ENCODE measurements around the gene TTC39A.

Gene TTC39A

GRCh38 chr1:51317798-51318197 is 12.6 kb downstream of the TTC39A start:
- Histone ChIP-seq H3K4me1 (ENCODE audit: insufficient read depth, low read length, severe bottlenecking) (no peaks in the 10 kb centered on the region), H3K27me3 (ENCODE audit: insufficient read depth, low read length) (no peaks in the 10 kb centered on the region), H4K20me1 (ENCODE audit: insufficient read depth, low read length) (no peaks in the 10 kb centered on the region), H3K36me3 (ENCODE audit: insufficient read depth, low read length) (no peaks in the 10 kb centered on the region), H3K79me2 (ENCODE audit: insufficient read depth, low read length) (no peaks in the 10 kb centered on the region), H3K27ac (ENCODE audit: low read depth, low read length, poor library complexity, severe bottlenecking) (no peak overlapping the region), H3K9ac (ENCODE audit: low read length) (no peak overlapping the region), H3K4me3 (ENCODE audit: low read depth, low read length, poor library complexity, severe bottlenecking) (no peak overlapping the region), H3K9me3 (ENCODE audit: low read length) (no peaks in the 10 kb centered on the region), H3K9me2 (ENCODE audit: low read depth, low read length) (no peaks in the 10 kb centered on the region), H2AFZ (ENCODE audit: low read length) (no peak overlapping the region), H3K4me2 (ENCODE audit: low read length) (no peak overlapping the region), H3F3A (ENCODE audit: insufficient read depth, low read length) (no peaks in the 10 kb centered on the region)
- no peak for TF ChIP-seq CTCF (IDR thresholded peaks at IDR 0.05; ENCODE audit: low read length)
- no peak for TF ChIP-seq EZH2 (IDR thresholded peaks at IDR 0.05; ENCODE audit: borderline replicate concordance, low read length)

- H3K27ac ChIP-seq (ENCODE audit: low read depth, low read length, poor library complexity, severe bottlenecking) = no peak overlapping the region
- no peaks in the 10 kb centered on the region for H3F3A ChIP-seq (ENCODE audit: insufficient read depth, low read length)
- no peak overlapping the region for H3K4me3 ChIP-seq (ENCODE audit: low read depth, low read length, poor library complexity, severe bottlenecking)
Observed at GRCh38 chr1:51316846-51317120, 13.6 kb downstream of the TTC39A start.

GRCh38 chr1:51316113-51316845 is 14.1 kb downstream of the TTC39A start:
- no peaks in the 10 kb centered on the region for H3F3A ChIP-seq (ENCODE audit: insufficient read depth, low read length)
- no peaks in the 10 kb centered on the region for H3K79me2 ChIP-seq (ENCODE audit: insufficient read depth, low read length)
- H4K20me1 ChIP-seq (ENCODE audit: insufficient read depth, low read length) = no peaks in the 10 kb centered on the region
- TF ChIP-seq EZH2 (IDR thresholded peaks at IDR 0.05; ENCODE audit: borderline replicate concordance, low read length) (no peak), CTCF (IDR thresholded peaks at IDR 0.05; ENCODE audit: low read length) (peak; percentile 19; the same call in 1 of the 2 replicates)
- H3K4me3 ChIP-seq (ENCODE audit: low read depth, low read length, poor library complexity, severe bottlenecking) = no peak overlapping the region
- H3K27me3 ChIP-seq (ENCODE audit: insufficient read depth, low read length) = no peaks in the 10 kb centered on the region
- H3K9me3 ChIP-seq (ENCODE audit: low read length) = no peaks in the 10 kb centered on the region
- no peaks in the 10 kb centered on the region for H3K9me2 ChIP-seq (ENCODE audit: low read depth, low read length)
- no peak overlapping the region for H3K4me2 ChIP-seq (ENCODE audit: low read length)
- H3K36me3 ChIP-seq (ENCODE audit: insufficient read depth, low read length) = no peaks in the 10 kb centered on the region
- H2AFZ ChIP-seq (ENCODE audit: low read length) = no peak overlapping the region
- no peak overlapping the region for H3K27ac ChIP-seq (ENCODE audit: low read depth, low read length, poor library complexity, severe bottlenecking)
- H3K4me1 ChIP-seq (ENCODE audit: insufficient read depth, low read length, severe bottlenecking) = no peaks in the 10 kb centered on the region
- H3K9ac ChIP-seq (ENCODE audit: low read length) = no peak overlapping the region

More at GRCh38 chr1:51316846-51317120, 13.6 kb downstream of the TTC39A start:
- Histone ChIP-seq H4K20me1 (ENCODE audit: insufficient read depth, low read length) (no peaks in the 10 kb centered on the region), H3K4me1 (ENCODE audit: insufficient read depth, low read length, severe bottlenecking) (no peaks in the 10 kb centered on the region), H3K9me3 (ENCODE audit: low read length) (no peaks in the 10 kb centered on the region), H3K27me3 (ENCODE audit: insufficient read depth, low read length) (no peaks in the 10 kb centered on the region), H3K79me2 (ENCODE audit: insufficient read depth, low read length) (no peaks in the 10 kb centered on the region), H3K4me2 (ENCODE audit: low read length) (no peak overlapping the region), H3K9ac (ENCODE audit: low read length) (no peak overlapping the region), H3K36me3 (ENCODE audit: insufficient read depth, low read length) (no peaks in the 10 kb centered on the region), H3K9me2 (ENCODE audit: low read depth, low read length) (no peaks in the 10 kb centered on the region), H2AFZ (ENCODE audit: low read length) (no peak overlapping the region)
- TF ChIP-seq CTCF (IDR thresholded peaks at IDR 0.05; ENCODE audit: low read length) = no peak
- no peak for TF ChIP-seq EZH2 (IDR thresholded peaks at IDR 0.05; ENCODE audit: borderline replicate concordance, low read length)
